Parathyroid adenoma (tissue), 2 donors: ENCODE measurements around the gene GHRHR.

Experiments
- H2AFZ ChIP-seq: fragments of 300-600 bp; sonication (generic); one replicate; pipeline ENCODE4 v1.7.0; 2017; ENCODE audit warnings: antibody characterized with exemption, mild to moderate bottlenecking
- H3K27ac ChIP-seq: fragments of 300-600 bp; sonication (generic); one replicate; pipeline ENCODE4 v1.7.0; 2017
- H3K27me3 ChIP-seq: fragments of 300-600 bp; sonication (generic); one replicate; pipeline ENCODE4 v1.7.0; 2017; ENCODE audit warnings: low read length; ENCODE audit not compliant: control insufficient read depth, insufficient read depth
- H3K36me3 ChIP-seq: fragments of 300-600 bp; sonication (generic); one replicate; pipeline ENCODE4 v1.7.0; 2017; ENCODE audit warnings: low read length; ENCODE audit not compliant: control insufficient read depth, insufficient read depth
- H3K4me1 ChIP-seq: fragments of 300-600 bp; sonication (generic); one replicate; pipeline ENCODE4 v1.7.0; 2017; ENCODE audit warnings: control low read depth
- H3K4me2 ChIP-seq: fragments of 300-600 bp; sonication (generic); one replicate; pipeline ENCODE4 v1.7.0; 2017; ENCODE audit warnings: low read length
- H3K4me3 ChIP-seq: fragments of 300-600 bp; sonication (generic); one replicate; pipeline ENCODE4 v1.7.0; 2017; ENCODE audit warnings: low read depth, low read length
- H3K79me2 ChIP-seq: fragments of 300-600 bp; sonication (generic); one replicate; pipeline ENCODE4 v1.7.0; 2017; ENCODE audit warnings: control low read depth
- H3K9ac ChIP-seq: fragments of 300-600 bp; sonication (generic); one replicate; pipeline ENCODE4 v1.7.0; 2017; ENCODE audit warnings: mild to moderate bottlenecking
- H3K9me3 ChIP-seq: fragments of 300-600 bp; sonication (generic); one replicate; pipeline ENCODE4 v1.7.0; 2017; ENCODE audit warnings: low read length; ENCODE audit not compliant: control insufficient read depth
- TF ChIP-seq, protein P1 (sequence below): fragments of 300-600 bp; sonication (generic); IDR thresholded peaks from one replicate; pipeline ENCODE4 v1.7.0; 2017; ENCODE audit warnings: antibody characterized with exemption, mild to moderate bottlenecking
- donor health status: primary hyperparathyroidism.

GHRHR gene

DNA sequence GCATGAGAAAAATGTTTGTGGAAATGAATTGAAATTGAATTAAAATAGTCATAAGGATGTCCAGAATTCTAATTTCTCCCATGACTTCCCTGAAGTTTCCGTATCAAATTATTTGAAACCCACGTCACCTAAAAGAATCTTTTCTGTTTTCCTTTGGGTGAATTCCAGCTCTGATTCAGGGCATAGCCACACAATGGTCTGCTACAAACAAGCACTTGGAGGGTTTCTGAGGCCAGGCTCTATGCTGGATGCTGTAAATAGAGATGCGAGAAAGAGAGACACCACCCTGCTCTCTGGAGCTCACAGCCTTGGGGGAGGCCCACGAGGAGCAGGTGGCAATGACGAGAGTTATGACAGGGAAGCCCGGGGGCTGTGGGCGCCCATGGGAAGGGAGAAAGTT, 33.6 kb downstream of the GHRHR start:
- Histone ChIP-seq H3K27ac (no peak overlapping the region), H2AFZ (no peak overlapping the region), H3K4me2 (no peak overlapping the region), H3K4me1 (no peaks in the 10 kb centered on the region), H3K4me3 (no peak overlapping the region), H3K9ac (no peak overlapping the region), H3K9me3 (no peaks in the 10 kb centered on the region), H3K79me2 (no peaks in the 10 kb centered on the region), H3K27me3 (no peaks in the 10 kb centered on the region), H3K36me3 (no peaks in the 10 kb centered on the region)
- TF ChIP-seq, protein P1, sequence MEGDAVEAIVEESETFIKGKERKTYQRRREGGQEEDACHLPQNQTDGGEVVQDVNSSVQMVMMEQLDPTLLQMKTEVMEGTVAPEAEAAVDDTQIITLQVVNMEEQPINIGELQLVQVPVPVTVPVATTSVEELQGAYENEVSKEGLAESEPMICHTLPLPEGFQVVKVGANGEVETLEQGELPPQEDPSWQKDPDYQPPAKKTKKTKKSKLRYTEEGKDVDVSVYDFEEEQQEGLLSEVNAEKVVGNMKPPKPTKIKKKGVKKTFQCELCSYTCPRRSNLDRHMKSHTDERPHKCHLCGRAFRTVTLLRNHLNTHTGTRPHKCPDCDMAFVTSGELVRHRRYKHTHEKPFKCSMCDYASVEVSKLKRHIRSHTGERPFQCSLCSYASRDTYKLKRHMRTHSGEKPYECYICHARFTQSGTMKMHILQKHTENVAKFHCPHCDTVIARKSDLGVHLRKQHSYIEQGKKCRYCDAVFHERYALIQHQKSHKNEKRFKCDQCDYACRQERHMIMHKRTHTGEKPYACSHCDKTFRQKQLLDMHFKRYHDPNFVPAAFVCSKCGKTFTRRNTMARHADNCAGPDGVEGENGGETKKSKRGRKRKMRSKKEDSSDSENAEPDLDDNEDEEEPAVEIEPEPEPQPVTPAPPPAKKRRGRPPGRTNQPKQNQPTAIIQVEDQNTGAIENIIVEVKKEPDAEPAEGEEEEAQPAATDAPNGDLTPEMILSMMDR: no peak

DNA sequence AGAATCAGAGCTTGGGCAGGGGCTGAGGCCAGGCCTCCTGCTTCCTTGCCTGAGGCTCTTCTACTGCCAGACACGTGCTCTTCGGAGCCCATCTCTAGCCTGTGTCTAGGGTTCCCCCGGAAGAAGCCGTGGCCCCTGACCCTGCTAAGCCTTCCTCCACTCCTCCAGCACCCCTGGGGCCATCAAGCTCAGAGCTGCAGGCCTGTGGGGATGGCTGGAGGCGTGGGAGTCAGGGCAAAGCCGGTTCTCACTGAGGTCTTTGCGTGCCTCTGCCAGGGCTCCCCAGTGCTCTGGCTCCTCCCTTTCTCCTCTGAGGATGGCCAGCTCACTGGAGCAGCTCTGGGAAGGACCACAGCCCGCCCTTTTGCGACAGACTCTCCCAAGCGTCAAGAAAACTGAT, 34.4 kb downstream of the GHRHR start:
- H3K9me3 ChIP-seq: no peaks in the 10 kb centered on the region
- H3K27ac ChIP-seq: no peak overlapping the region
- no peaks in the 10 kb centered on the region for H3K79me2 ChIP-seq
- no peaks in the 10 kb centered on the region for H3K4me1 ChIP-seq
- no peak overlapping the region for H3K4me2 ChIP-seq
- H3K36me3 ChIP-seq: no peaks in the 10 kb centered on the region
- H3K27me3 ChIP-seq: no peaks in the 10 kb centered on the region
- H3K4me3 ChIP-seq: no peak overlapping the region
- no peak overlapping the region for H3K9ac ChIP-seq
- no peak overlapping the region for H2AFZ ChIP-seq
- TF ChIP-seq, protein P1: no peak

DNA sequence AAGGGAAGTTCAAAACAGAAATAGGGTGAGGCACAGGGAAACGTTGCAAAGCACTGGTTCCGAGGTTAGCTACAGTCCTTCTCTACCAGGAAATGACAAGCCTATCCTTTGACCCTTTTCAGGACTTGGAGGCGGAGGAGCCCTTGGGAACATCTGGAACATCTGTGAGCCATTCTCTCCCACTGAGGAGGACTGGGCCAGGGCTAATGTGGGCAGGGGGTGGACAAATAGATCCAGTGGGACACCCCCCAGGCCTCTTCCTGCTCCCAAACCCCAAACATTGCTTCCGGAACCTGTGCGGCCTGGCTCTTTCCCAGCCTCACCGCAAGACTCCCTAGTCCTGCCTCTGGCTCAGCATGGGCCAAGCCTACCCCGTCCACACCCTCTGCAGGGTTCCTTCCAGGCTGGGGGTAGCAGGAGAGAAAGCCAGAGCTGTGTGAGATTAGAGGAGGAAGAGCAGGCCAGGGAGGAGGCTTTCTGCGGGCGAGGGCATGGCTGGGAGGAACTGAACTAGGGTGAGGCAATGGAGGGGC, 36.5 kb downstream of the GHRHR start:
- Histone ChIP-seq H3K27ac (peak overlapping the region; percentile 29), H3K9me3 (no peaks in the 10 kb centered on the region), H3K4me1 (no peaks in the 10 kb centered on the region), H3K4me3 (no peak overlapping the region), H3K9ac (no peak overlapping the region), H3K36me3 (no peaks in the 10 kb centered on the region), H3K79me2 (no peaks in the 10 kb centered on the region), H2AFZ (no peak overlapping the region), H3K27me3 (no peaks in the 10 kb centered on the region), H3K4me2 (no peak overlapping the region)
- TF ChIP-seq, protein P1: no peak

DNA sequence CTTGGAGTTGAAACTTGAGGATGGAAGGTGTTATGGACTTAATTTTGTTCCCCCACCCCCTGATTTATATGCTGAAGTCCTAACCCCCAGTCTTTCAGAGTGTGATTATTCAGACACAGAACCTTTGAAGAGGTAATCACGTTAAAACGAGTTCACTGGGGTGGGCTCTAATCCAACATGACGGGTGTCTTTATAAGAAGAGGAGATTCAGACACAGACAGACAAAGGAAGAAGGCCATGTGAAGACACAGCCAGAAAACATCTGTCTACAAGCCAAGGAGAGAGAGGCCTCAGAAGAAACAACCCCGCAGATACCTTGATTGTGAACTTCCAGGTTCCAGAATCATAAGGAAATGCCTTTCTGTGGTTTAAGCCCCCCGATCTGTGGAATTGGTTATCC, 37.0 kb downstream of the GHRHR start:
- Histone ChIP-seq H3K4me2 (no peak overlapping the region), H3K79me2 (no peaks in the 10 kb centered on the region), H3K9ac (no peak overlapping the region), H2AFZ (no peak overlapping the region), H3K36me3 (no peaks in the 10 kb centered on the region), H3K27me3 (no peaks in the 10 kb centered on the region), H3K27ac (no peak overlapping the region), H3K4me3 (no peak overlapping the region), H3K4me1 (no peaks in the 10 kb centered on the region), H3K9me3 (no peaks in the 10 kb centered on the region)
- TF ChIP-seq, protein P1: no peak

DNA sequence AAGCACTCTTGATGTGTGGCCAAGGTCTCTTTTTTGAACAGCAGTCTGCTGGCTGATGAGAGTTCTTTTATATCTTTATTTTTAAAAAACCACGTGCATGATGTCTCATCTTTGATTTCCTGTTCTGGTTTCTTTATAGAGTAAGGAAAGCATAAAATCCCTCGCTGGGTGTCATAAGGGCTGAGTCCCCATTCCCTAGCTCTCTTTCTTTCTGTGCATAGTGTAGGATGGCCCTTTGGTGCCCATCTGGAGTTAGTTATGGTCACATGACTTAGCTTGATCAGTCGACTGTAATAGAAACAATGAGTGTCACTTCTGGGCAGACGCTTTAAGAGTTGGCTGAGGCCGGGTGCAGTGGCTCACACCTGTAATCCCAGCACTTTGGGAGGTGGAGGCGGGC, 38.5 kb downstream of the GHRHR start:
- no peaks in the 10 kb centered on the region for H3K4me1 ChIP-seq
- H2AFZ ChIP-seq: no peak overlapping the region
- no peak overlapping the region for H3K9ac ChIP-seq
- no peak overlapping the region for H3K27ac ChIP-seq
- no peaks in the 10 kb centered on the region for H3K27me3 ChIP-seq
- no peak overlapping the region for H3K4me2 ChIP-seq
- H3K9me3 ChIP-seq: no peaks in the 10 kb centered on the region
- H3K36me3 ChIP-seq: no peaks in the 10 kb centered on the region
- TF ChIP-seq, protein P1: no peak
- H3K79me2 ChIP-seq: no peaks in the 10 kb centered on the region
- H3K4me3 ChIP-seq: no peak overlapping the region
